Tibial nerve (tissue), 4 donors: ENCODE measurements around the gene GPC3.

Source experiments
- CTCF ChIP-seq, 5 experiments: fragments of 200-600 bp in 3 of 5; fragments of 450-650 bp in 2 of 5; sonication (generic) in 3 of 5; IDR thresholded peaks; one replicate each; pipeline ENCODE4 v1.5.1; 2016 to 2019; ENCODE audit warnings: antibody characterized with exemption in 5 of 5, mild to moderate bottlenecking in 3 of 5, moderate library complexity in 2 of 5
- EP300 ChIP-seq, 2 donors: sonication (generic); formaldehyde crosslinking; IDR thresholded peaks; one replicate each; pipeline ENCODE4 v1.6.1; 2017; ENCODE audit warnings: antibody characterized with exemption in 2 of 2, mild to moderate bottlenecking in 1 of 2
- POLR2A ChIP-seq, 2 donors: fragments of 450-650 bp; IDR thresholded peaks; one replicate each; pipeline ENCODE4 v1.6.1; 2017; ENCODE audit warnings: antibody characterized with exemption in 2 of 2, mild to moderate bottlenecking in 2 of 2, moderate library complexity in 2 of 2

- TF ChIP-seq CTCF (IDR thresholded peaks at IDR 0.05) (no peak), POLR2A (IDR thresholded peaks at IDR 0.05) (no peak), EP300 (IDR thresholded peaks at IDR 0.05) (no peak)
Measured at GRCh38 chrX:133546441-133546840, 439.0 kb downstream of the GPC3 start.
